GM12872 (cell line): Measurements from ENCODE around the gene TLX2.

ENCODE experiments used
- CTCF ChIP-seq: IDR thresholded peaks from 3 replicates; pipeline ENCODE4 v1.5.1; 2011; ENCODE audit warnings: low read depth, mild to moderate bottlenecking, low read length, moderate library complexity; ENCODE audit not compliant: insufficient read depth

TLX2 gene

GRCh38 chr2:74552914-74553811 lies 38.9 kb downstream of the TLX2 start:
- TF ChIP-seq CTCF, result no peak

GRCh38 chr2:74553892-74554819 lies 39.9 kb downstream of the TLX2 start, which contains the start of the genes DOK1 and LOXL3:
Gene DOK1 (plus strand): TSS chr2:74554720. CDS start chr2:74554755, 35 bp downstream.
Gene LOXL3 (minus strand): TSS chr2:74553942. CDS start chr2:74552634, 1,308 bp downstream.
- TF ChIP-seq CTCF, result no peak

- no peak for TF ChIP-seq CTCF
Observed at GRCh38 chr2:74554820-74555531, 40.7 kb downstream of the TLX2 start.

GRCh38 chr2:74555610-74556103 lies 41.4 kb downstream of the TLX2 start:
- no peak for TF ChIP-seq CTCF

GRCh38 chr2:74556159-74556558 lies 41.9 kb downstream of the TLX2 start:
- no peak for TF ChIP-seq CTCF

GRCh38 chr2:74556831-74557370 lies 42.7 kb downstream of the TLX2 start:
- TF ChIP-seq CTCF, result no peak
